Stimulated activated CD4-positive, alpha-beta T cell treated with anti-CD3 and anti-CD28 coated beads, Interleukin-1b, Interleukin-23, amount 100 ng/mL, for 48 hours (primary cell): Measurements from ENCODE around the gene BZW2.

Source experiments
- DNase-seq: peaks from one replicate; pipeline ENCODE4 v3.0.0-alpha.2; 2020

The BZW2 gene

DNA sequence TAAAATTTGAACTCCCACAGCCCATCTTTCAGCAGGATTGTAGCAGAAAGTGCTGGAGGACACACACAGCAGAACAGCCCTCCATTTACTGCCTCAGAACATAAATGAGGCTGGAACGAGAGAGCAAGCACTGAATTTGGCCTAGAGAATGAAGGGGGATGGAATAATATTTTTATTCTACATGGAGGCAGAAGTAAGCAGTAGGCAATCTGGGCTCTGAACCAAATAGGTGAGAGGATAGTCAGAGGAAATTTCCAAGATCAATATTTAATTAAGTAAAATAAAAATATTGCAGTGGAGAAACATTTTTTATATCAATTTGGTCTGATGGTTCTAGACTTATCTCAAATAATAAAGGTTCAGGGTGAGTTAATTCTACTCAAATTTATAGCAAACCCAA lies 78.4 kb downstream of the BZW2 start:
- DNase-seq = no peak

DNA sequence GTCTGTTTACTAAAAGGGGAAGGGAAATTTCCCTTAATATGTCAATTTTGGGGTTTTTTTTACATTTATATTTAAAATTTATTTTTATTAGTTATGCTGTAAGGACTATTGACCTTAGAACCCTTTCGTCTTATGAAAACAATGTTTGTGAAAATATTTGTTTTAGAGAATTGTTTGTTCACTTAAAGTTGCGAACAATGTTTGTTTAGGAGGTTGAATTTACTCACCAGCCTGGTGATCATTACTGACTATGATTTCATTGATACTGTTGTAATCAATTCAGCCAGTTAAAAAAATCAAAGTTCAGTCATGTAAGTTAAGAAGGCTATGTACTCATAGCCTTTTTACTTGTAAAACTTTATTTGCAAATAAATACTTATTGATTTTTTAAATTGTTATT lies 80.2 kb downstream of the BZW2 start:
- DNase-seq = no peak

DNA sequence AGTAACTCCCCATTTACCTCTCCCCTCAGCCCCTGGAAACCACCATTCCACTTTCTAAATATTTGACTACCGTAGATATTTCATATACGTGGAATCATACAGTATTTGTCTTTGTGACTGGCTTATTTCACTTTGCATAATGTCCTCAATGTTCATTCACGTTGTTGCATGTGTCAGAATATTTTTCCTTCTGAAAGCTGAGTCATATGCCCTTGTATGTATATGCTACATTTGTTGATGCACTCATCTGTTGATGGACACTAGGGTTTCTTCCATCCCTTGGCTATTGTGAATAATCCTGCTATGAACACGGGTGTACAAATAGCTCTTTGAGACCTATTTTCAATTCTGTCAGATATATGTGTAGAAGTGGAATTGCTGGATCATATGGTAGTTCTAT lies 81.8 kb downstream of the BZW2 start:
- no peak for DNase-seq

DNA sequence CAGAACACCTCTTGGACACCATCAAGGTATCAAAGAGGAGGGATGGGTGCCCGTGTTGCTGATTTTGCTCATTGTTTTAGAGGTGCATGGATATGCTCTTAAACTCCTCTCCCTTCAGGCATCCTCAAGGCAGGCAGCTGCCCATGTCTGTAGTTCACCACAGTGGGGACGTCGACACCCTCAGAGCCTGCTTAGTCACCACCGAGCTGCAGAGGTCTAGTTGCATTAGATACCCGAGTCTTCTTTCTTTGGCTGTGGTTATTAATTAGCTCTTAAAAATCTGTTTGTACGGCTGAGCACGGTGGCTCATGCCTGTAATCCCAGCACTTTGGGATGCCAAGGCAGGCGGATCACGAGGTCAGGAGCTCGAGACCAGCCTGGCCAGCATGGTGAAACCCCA lies 82.8 kb downstream of the BZW2 start:
- no peak for DNase-seq

DNA sequence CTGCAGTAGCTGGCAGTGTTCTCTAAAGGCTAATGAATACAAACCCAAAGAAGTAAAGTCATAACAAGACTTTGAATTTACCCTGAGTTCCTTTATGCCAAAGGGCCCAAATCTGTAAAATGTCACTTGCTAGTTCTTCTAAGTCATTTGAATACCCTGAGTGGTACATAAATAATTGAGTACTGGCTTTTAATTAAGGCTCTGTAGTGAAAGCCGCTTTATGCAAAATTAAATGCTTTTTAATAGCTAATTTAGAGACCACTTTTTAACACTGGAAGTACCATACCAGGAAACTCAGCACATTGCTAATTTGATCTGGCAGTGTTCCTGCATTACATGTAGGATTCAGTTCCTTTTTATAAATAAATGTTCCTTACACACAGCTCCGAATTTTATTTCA lies 83.6 kb downstream of the BZW2 start:
- no peak for DNase-seq

DNA sequence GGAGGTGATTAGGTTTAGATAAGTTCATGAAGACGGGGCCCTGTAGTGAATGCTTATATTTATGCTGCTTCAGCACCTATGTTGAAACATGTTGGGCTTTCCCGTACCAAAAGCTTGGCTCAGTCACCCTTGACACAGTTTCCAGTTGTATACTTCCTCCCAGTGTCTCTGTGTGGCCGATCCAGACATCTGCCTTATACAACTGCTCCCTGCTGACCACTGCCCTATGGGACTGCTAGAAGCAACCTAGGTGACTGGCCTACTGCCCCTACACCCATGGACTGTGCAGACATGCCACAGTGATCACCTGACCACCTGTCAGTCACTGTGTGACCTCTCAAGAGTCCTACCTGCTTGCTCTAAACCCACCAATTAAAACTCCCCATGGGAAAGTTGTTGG lies 85.0 kb downstream of the BZW2 start:
- DNase-seq = no peak

DNA sequence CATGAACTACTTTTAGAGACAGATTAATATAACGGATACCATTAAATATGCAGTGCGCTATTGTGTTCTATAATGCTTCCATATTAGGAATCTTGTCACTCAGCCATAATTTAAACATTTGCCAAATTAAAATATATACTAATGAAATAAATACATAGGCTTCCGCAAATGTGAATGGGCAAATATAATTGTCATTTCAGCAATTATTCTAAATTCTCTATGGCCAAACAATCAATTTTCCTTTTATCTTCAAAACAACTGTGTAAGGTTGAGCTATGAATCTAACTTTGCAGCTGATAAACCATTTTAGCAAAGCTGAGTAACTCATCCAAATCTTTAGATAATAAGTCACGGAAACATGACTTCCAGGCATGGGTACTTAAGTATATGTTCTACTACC lies 86.8 kb downstream of the BZW2 start:
- no peak for DNase-seq

DNA sequence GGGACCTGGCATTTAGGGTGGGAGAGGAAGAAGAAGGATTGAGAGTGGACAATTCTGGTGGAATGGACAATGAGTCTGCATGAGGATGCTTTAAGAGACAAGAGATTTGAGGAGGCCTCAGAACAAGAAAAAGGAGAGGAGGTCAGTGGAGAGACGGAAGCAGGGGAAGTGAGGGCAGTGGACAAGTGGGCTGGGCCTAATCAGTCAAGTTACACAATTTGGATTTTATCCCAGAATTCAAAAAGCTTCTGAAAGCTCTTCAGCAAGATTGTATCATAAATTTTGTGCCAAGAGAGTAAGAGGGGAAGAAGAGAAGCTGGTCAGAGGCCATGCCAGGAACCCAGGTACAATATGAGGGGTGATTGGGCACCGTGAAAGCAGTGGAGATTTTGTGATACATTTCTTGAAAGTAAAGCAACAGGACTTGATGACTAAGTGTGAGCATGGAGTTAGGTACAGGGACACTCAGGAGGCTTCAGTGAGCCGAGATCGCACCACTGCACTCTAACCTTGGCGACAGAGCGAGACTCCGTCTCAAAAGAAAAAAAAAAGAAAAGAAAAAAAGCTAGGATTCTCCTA lies 88.3 kb downstream of the BZW2 start:
- DNase-seq = no peak

DNA sequence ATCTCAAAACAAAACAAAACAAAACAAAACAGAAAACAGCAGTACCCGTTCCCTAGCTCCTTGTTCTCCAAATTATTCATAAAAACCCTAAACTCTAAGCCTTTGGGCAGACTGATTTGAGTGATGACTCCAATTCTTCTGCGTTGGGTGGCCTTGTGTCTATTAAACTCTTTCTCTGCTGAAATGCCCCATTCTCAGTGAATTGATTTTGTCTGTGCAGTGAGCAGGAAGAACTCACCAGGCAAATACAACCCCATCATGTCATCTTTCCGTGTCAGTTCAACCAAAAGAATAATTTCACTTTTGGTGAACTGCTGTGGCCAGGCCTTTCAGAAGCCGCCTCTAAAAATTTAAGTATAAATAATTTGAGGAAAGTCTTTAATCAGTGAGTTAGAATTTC lies 89.0 kb downstream of the BZW2 start:
- no peak for DNase-seq

DNA sequence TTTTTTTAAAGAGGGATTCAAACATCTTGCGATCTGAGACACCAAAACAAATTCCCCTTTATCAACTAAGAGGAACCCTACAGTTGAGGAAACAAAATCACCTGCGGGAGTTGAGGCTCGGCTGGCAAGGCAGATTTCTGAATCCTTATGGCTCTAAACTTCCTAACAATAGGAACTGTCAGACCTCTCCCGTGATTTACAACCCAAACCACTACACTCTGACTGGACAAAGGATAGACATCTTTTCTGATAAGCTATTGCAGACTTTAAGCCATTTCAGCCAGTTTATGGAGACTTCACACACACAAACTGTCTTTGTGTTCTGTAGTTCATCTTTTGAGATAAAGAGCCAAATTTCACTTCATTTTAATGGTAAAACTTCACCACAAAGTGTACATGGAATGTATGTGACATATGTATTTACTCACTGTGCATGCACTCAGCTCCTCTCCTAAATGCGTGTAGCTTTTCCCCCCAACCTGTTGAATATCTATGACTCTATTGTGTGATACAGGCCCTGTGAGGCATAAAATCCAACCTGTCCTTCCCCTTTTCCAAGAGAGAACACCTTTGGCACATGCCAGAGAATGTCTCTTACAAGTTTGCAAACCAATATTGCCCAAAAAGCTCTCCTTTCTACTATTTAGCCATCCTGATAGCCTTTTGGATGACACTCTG lies 92.2 kb downstream of the BZW2 start:
- no peak for DNase-seq

DNA sequence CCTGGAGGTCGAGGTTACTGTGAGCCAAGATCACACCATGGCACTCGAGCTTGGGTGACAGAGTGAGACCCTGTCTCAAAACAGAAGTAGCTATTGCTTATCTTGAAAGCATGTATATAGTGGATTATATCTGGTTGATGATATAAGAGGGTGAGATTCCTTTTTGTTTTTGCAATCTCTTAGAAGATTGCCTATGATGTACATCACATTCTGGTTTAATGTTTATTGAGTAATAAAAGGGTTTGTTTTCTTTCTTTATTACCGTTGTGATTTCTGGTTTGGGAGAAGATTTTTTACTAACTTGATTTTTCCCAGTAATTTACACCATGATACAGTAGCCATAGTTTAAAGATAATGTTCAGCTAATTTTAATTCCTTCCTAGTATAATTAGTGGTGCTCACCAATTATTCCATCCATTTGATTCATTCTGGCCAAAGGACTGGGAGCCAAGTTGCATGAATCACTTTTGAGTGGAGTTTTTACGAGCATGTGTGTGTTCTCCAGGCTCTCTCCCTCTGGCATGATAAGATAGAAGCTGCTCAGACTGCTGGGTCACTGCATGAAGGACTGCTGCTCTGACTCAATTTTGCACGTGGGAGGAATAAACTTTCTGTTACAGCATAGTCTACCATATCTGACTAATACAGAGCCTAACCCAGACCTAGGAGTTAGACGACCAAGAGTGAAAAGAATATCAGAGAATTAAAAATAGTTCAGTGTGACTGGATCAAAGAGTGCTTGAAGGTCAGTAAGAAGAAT lies 94.1 kb downstream of the BZW2 start:
- DNase-seq = no peak

DNA sequence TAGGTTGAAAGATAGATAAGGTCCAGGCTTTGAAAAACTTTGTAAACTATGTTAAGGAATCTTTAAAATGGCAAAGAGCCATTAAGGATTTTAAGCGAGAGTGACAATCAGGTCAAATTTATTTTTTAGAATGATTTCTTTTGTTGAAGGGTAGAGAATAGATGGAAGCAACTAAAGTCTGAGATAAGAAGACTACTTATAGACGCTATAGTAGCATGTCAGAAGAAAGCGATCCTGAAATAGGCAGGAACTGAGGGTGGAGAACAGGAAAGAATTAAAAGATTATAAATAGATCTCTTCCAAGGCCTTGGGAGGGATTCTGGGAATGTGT lies 94.6 kb downstream of the BZW2 start:
- no peak for DNase-seq

DNA sequence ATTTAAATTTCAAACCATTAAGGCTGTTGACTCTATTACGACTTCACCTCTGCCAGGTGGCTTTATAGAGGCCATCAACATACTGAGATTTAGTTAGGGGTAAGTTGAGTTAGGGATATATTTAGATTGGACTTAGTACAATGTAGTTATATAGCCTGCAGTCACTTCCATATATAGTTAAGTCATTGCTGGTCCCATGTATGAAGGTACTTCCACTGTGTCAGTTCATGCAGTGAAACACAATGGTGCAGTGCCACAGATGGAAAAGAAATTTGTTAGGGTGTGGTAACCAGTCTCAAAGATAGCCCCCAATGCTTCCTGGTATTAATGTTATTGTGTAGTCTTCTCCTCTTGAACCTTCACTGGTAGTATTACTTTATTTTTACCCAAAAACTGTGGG lies 95.0 kb downstream of the BZW2 start:
- DNase-seq = no peak

DNA sequence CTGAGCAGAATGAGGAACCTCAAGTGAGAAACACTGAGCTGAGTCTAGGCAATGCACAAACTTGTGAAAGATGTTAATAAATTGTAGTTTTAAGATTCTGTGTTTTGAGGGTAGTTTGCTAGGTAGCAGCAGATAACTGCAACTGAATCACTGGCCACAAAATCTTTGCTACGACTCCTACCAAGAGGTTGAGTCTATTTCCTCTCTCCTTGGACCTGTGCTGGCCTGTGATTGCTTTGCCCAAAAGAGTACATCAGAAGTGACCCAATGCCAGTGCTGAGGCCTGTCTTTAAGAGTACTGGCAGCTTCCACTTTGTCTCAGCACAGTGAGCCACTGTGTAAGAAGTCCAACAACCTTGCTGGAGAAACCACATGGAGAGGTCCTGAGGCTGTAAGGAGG lies 95.7 kb downstream of the BZW2 start:
- no peak for DNase-seq

DNA sequence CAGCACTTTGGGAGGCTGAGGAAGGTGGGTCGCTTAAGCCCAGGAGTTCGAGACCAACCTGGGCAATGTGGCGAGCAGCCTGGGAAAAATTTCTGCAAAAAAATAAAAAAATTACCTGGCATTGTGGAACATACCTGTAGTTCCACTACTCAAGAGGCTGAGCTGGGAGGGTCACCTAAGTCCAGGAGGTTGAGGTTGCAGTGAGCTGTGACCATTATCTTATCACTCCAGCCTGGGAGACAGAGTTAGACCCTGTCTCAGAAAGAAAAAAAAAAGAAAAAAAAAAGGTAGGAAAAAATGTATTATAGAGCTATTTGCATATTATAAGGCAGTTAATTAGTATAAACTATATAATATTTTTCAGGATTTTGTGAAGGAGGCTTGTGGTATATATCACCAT lies 96.6 kb downstream of the BZW2 start:
- no peak for DNase-seq

DNA sequence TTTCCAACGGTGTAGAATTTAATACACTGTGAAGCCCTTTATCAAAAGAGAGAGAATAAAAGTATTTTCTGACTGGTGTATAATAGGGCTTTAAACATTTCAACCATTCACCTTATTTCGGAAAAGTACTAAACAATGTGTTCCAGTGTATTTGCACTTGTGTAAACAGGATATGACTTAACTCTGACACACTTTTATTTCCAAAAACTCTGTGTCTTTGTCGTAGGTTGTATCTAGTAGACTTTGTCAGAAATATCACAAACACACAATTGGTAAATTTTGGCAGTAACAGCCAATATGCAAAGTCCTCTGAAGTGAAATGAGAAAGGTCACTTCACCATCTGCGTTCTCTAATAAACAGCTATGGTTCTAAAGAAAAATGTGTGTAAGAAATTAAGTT lies 97.3 kb downstream of the BZW2 start:
- no peak for DNase-seq

DNA sequence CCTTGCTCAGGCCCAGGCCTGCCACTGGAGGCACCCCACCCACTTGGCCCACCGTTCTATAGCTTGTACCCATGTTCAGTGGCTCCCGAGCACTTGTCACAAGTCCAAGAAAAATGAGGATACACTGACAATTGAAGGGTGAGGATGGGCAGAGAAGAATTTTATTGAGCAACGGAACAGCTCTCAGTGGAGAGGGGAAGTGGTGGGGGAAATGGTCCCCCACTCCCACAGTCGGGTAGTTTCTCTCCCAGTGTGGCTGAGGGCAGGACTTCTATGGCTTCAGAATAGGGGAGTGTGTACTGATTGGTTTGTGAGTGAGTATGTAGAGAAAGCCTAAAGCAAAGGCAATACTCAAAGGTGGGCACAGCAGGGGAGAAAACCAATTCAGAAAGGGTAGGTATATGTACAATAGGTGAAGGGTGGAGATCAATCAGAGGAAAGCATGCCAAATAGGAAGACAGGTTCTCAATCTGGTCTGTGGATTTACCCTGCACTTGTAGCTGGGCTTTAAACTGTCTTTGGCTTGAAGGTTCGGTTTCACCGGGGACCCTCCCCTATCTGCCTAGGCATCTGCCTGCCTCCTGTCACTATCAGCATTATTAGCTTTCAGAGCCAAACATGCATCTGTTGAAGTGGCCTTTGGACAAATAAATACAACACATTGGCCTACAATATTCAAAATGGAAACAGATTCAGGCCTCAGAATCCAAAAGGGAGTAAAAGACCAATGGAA lies 98.7 kb downstream of the BZW2 start:
- no peak for DNase-seq

DNA sequence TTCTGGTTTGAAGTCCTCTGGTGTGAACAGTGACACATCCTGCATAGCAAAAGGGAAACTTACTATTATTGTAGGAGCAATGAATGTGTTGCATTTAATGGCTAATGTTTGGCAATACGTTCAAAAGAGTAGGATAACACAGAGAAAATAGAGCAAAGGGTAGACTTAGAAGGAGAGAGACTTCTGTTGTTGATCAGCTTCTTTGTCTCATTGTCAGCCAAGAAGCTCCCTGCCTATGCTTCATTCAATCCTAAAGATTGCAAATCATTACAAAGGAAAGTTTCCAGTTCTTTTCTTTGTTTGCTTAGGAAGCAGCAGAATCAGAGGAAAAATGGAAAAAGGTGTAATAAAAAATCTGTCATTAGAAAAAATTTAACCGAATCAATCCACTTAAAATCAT lies 99.7 kb downstream of the BZW2 start:
- no peak for DNase-seq

DNA sequence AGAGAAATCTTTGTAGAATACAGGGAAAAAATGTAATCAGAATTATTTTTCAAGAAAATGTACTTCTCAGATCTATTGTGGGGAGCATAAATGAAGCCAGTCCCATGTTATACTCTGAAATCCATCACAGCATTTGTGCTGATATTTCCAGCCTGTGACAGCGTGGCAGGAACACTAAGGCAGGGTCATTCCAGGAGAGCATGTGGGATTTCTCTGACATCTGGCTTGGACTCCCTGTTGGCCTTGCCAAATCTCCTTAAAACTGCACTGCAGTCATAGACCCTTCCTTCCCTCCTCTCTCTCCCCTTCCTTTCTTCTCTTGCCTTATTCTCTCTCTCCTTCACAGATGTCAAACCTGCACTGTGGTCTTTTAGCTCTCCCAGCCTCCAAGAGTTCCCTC lies 101.1 kb downstream of the BZW2 start:
- no peak for DNase-seq

DNA sequence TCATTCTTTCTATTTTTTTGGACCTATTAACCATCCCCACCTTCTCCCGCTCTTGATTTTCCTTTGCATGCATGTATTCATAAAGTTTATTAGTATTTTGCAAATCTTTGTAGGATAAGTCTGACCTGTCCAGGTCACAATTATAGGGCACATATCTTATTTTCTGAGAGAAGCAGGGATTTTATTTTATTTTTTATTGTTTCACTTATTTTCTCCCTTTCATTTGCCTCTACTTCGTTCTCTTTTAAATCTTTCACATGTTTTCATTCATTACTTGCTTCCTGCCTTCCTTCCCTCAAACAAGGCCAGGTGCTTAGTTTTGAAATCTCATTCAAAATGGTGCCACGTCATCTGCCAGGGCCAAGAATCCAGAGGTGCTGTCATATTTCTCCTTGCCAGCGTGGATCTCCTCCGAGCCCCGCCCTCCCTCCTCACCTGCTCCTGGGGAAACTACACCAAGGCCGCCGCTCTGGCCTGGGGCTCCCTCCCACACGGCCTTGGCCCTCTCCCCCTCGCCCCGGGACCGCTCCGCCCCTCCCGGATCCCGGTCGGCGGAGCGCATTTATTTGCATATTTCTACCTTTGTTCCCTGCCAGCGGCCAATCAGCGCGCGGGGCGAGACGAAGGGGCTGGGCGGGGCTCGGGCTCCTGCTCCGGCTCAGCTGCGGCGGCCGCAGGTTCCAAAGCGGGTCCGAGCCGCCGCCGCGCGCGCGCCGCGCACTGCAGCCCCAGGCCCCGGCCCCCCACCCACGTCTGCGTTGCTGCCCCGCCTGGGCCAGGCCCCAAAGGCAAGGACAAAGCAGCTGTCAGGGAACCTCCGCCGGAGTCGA lies 107.3 kb downstream of the BZW2 start, which contains the start of gene TSPAN13:
TSPAN13 (plus strand) TSS at position 654 of the 830 bp plus-strand sequence. CDS start 213 bp downstream, outside the sequence.
- peak; percentile 70 for DNase-seq

DNA sequence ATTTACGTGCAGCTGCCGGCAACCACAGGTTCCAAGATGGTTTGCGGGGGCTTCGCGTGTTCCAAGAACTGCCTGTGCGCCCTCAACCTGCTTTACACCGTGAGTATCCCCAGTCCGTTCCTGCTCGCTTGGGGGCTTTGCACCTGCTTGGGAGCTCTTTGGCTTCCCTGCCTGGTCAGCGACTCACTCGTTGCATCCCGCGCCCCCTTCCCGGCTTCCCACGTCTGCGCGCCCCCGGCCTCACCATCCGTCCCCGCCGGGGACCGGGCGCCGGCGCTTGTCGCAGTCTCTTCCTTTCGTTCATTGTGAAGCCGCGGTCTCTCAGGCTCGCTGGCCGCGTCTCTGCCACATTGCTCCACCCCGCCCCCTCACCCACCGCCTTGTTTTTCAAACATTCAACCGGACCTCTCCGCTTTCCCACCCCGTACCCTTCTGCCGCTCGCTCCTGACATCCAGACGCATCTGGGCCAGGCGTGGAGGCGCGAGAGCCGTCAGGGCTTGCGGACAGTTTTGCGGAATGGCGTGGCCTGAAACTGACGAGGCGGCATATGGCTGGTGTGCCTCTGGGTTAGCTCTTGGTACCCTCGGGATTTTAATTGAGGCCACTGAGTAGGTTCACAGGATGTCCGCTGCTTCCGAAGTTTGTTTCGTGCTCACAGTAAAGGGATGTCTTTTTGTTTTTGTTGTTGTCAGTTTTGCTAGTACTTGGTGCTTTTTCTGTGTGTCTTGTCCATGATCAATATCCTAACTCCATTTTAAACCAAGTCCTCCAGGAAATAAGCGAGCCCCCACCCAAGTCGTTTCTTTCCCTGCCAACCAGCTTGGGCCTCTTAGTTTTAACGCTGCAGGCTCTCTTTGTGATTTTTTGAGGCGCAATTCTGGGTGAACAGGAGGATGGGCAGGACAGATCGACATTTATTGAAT lies 108.2 kb downstream of the BZW2 start:
- no peak for DNase-seq

DNA sequence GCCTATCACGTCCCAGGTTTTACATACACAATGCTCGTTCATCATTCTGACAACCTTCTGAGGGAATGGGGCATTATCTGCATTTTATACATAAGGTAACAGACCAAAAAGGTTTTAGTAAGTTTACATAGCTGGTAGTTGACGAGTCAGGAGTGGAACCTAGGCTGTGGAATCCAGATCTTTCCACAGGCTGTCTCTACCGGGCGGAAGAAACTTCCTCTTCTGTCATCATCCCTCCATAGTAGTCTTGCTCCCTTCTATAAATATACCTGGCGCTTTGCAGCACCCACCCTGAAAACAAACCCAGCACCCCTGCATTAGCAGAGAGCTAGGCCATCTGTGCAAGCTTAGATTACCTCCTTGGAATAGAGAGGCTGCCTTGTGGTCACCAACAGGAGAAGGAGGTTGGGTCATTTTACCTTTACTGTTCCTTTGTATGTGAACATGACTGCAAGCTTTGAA lies 108.9 kb downstream of the BZW2 start:
- no peak for DNase-seq
